Measurements from ENCODE around the gene C1orf94.

DNA sequence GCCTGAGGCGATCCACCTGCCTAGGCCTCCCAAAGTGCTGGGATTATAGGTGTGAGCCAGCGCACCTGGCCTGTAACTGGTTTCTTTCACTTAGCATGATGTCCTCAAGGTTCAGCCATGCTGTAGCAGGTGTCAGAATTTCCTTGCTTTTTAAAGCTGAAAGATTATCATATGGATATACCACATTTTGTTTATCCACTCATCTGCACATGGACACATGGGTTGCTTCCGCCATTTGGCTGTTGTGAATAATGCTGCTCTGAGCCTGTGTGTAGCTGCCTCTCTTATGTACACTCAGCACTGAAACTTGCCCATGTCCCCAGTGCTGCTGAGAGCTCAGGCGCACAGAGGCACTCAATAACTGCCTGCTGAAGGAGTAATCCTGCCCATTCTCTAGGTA, 23.5 kb upstream of the C1orf94 start:
- TF ChIP-seq, protein P1, sequence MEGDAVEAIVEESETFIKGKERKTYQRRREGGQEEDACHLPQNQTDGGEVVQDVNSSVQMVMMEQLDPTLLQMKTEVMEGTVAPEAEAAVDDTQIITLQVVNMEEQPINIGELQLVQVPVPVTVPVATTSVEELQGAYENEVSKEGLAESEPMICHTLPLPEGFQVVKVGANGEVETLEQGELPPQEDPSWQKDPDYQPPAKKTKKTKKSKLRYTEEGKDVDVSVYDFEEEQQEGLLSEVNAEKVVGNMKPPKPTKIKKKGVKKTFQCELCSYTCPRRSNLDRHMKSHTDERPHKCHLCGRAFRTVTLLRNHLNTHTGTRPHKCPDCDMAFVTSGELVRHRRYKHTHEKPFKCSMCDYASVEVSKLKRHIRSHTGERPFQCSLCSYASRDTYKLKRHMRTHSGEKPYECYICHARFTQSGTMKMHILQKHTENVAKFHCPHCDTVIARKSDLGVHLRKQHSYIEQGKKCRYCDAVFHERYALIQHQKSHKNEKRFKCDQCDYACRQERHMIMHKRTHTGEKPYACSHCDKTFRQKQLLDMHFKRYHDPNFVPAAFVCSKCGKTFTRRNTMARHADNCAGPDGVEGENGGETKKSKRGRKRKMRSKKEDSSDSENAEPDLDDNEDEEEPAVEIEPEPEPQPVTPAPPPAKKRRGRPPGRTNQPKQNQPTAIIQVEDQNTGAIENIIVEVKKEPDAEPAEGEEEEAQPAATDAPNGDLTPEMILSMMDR (IDR thresholded peaks at IDR 0.05), result no peak
- TF ChIP-seq GATA2 (CRISPR knock-in tag; IDR thresholded peaks at IDR 0.05) (no peak), EP300 (IDR thresholded peaks at IDR 0.05; ENCODE audit: borderline replicate concordance in 1 of 2, low read depth in 1 of 2, low read length in 1 of 2) (no peak), POLR2AphosphoS5 (IDR thresholded peaks at IDR 0.05; ENCODE audit: low read depth, low read length) (no peak), SMC3 (IDR thresholded peaks at IDR 0.05; ENCODE audit: low read depth, low read length) (no peak), RAD21 (IDR thresholded peaks at IDR 0.05; ENCODE audit: low read length) (no peak), FOSL2 (IDR thresholded peaks at IDR 0.05; ENCODE audit: borderline replicate concordance, low read depth) (no peak), RFX5 (IDR thresholded peaks at IDR 0.05; ENCODE audit: low read length) (no peak), SIN3A (IDR thresholded peaks at IDR 0.05; ENCODE audit: borderline replicate concordance, low read depth, low read length) (no peak)
- TF ChIP-seq, protein P2, sequence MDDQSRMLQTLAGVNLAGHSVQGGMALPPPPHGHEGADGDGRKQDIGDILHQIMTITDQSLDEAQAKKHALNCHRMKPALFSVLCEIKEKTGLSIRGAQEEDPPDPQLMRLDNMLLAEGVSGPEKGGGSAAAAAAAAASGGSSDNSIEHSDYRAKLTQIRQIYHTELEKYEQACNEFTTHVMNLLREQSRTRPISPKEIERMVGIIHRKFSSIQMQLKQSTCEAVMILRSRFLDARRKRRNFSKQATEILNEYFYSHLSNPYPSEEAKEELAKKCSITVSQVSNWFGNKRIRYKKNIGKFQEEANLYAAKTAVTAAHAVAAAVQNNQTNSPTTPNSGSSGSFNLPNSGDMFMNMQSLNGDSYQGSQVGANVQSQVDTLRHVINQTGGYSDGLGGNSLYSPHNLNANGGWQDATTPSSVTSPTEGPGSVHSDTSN (IDR thresholded peaks at IDR 0.05), result no peak
- TF ChIP-seq, protein P3, sequence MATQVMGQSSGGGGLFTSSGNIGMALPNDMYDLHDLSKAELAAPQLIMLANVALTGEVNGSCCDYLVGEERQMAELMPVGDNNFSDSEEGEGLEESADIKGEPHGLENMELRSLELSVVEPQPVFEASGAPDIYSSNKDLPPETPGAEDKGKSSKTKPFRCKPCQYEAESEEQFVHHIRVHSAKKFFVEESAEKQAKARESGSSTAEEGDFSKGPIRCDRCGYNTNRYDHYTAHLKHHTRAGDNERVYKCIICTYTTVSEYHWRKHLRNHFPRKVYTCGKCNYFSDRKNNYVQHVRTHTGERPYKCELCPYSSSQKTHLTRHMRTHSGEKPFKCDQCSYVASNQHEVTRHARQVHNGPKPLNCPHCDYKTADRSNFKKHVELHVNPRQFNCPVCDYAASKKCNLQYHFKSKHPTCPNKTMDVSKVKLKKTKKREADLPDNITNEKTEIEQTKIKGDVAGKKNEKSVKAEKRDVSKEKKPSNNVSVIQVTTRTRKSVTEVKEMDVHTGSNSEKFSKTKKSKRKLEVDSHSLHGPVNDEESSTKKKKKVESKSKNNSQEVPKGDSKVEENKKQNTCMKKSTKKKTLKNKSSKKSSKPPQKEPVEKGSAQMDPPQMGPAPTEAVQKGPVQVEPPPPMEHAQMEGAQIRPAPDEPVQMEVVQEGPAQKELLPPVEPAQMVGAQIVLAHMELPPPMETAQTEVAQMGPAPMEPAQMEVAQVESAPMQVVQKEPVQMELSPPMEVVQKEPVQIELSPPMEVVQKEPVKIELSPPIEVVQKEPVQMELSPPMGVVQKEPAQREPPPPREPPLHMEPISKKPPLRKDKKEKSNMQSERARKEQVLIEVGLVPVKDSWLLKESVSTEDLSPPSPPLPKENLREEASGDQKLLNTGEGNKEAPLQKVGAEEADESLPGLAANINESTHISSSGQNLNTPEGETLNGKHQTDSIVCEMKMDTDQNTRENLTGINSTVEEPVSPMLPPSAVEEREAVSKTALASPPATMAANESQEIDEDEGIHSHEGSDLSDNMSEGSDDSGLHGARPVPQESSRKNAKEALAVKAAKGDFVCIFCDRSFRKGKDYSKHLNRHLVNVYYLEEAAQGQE (IDR thresholded peaks at IDR 0.05; ENCODE audit: low read depth, low read length), result no peak
